GM12878 (cell line): Measurements from ENCODE around the gene KCNK1. TPM values are rescaled to one million over a fixed set of nuclear protein-coding genes. Genes with fewer than 3 reads are reported as not detected.

ENCODE experiments used
- ATAC-seq: fragments of 200-7000 bp; cut with Tn5 transposase; 3 replicates; pipeline ENCODE4 v1.9.1; 2020; ENCODE audit warnings: mild to moderate bottlenecking, moderate library complexity
- BruUV-seq: library from RNA; stranded (reverse); fragments of 400-500 nt; replicated peaks from 2 replicates; lab custom pipeline; 2021; lab: Mats Ljungman, UMichigan
- CTCF ChIA-PET: fragments of 300-600 bp; sonication (Branson Sonifier 250); formaldehyde crosslinking; extraction: SDS; loops from one replicate; lab custom pipeline; 2021; ENCODE audit warnings: inconsistent platforms; lab: Yijun Ruan, JAX
- POLR2A ChIA-PET: fragments of 350-600 bp; formaldehyde crosslinking; extraction: SDS; loops from one replicate; lab custom pipeline; 2021; ENCODE audit warnings: inconsistent platforms; lab: Charles Lee
- RAD21 ChIA-PET: fragments of 300-600 bp; sonication (Branson Sonifier 250); formaldehyde crosslinking; loops from one replicate; lab custom pipeline; 2023; ENCODE audit warnings: antibody characterized with exemption; ENCODE audit not compliant: unreplicated experiment; lab: Charles Lee
- SMC1A ChIA-PET: fragments of 300-600 bp; sonication (Branson Sonifier 250); formaldehyde crosslinking; loops from one replicate; lab custom pipeline; 2023; ENCODE audit not compliant: unreplicated experiment, uncharacterized antibody; lab: Charles Lee
- DNase-seq: peaks from one replicate; pipeline ENCODE4 v3.0.0-alpha.2; 2011; ENCODE audit warnings: low read depth, low spot score
- FAIRE-seq: peaks from 3 replicates; lab custom pipeline; 2011; peaks lifted over from hg19 to GRCh38; lab: Jason Lieb, UNC
- H2AFZ ChIP-seq: 2 replicates; pipeline ENCODE4 v1.6.0; 2011; ENCODE audit warnings: low read depth, low read length, control low read depth; ENCODE audit not compliant: control insufficient read depth
- H3K27ac ChIP-seq: 2 replicates; pipeline ENCODE4 v1.5.1; 2011; ENCODE audit warnings: control low read depth; ENCODE audit not compliant: control insufficient read depth, insufficient read depth
- H3K27me3 ChIP-seq, 2 experiments: replicated peaks in 1 of 2; 2 replicates each; pipeline versions ENCODE4 v1.6.0 to v1.6.1; 2011; ENCODE audit warnings: low read length in 1 of 2; ENCODE audit not compliant: control insufficient read depth in 2 of 2, insufficient read depth in 2 of 2
- H3K36me3 ChIP-seq, 2 experiments: 2 replicates each; pipeline ENCODE4 v1.5.1; 2011; ENCODE audit warnings: low read length in 1 of 2; ENCODE audit not compliant: control insufficient read depth in 2 of 2, insufficient read depth in 2 of 2
- H3K4me1 ChIP-seq: 2 replicates; pipeline ENCODE4 v1.6.1; 2011; ENCODE audit warnings: mild to moderate bottlenecking, low read length, moderate library complexity, mixed read lengths; ENCODE audit not compliant: control insufficient read depth, insufficient read depth
- H3K4me2 ChIP-seq: 2 replicates; pipeline ENCODE4 v1.6.0; 2011; ENCODE audit warnings: control low read depth; ENCODE audit not compliant: control insufficient read depth, insufficient read depth
- H3K4me3 ChIP-seq: fragments of 200-600 bp; sonication (generic); 2 replicates; pipeline ENCODE4 v1.5.1; 2016
- H3K79me2 ChIP-seq: 2 replicates; pipeline ENCODE4 v1.6.0; 2011; ENCODE audit warnings: low read length; ENCODE audit not compliant: control insufficient read depth, insufficient read depth
- H3K9ac ChIP-seq: 2 replicates; pipeline ENCODE4 v1.8.0; 2011; ENCODE audit warnings: low read length, control low read depth, mixed read lengths; ENCODE audit not compliant: control insufficient read depth, insufficient read depth
- H3K9me3 ChIP-seq: replicated peaks from 3 replicates; pipeline ENCODE4 v1.5.1; 2011; ENCODE audit warnings: mild to moderate bottlenecking, low read length; ENCODE audit not compliant: control insufficient read depth, insufficient read depth
- H4K20me1 ChIP-seq: 2 replicates; pipeline ENCODE4 v1.6.0; 2011; ENCODE audit not compliant: control insufficient read depth, insufficient read depth
- TARDBP ChIP-seq: IDR thresholded peaks from 2 replicates; pipeline ENCODE4 v1.6.1; 2016; ENCODE audit warnings: borderline replicate concordance
- WGBS: methylation state at CpG from one replicate; pipeline ENCODE4 v1.1.6; 2016; ENCODE audit warnings: low lambda C conversion rate; ENCODE audit not compliant: insufficient replicate concordance, insufficient coverage; ENCODE audit errors: missing lambda C conversion rate; 5-methylcytosine and 5-hydroxymethylcytosine counted together
- in situ Hi-C: fragments of 300-500 bp; cut with MboI; formaldehyde crosslinking; loops from 9 replicates; pipeline ENCODE4 v1.14.3; 2018; ENCODE audit warnings: mixed read lengths
- intact Hi-C: fragments of 100-400 bp; cut with micrococcal nuclease; formaldehyde crosslinking; loops from one replicate; pipeline ENCODE4 v1.14.2; 2022; ENCODE audit not compliant: unreplicated experiment
- polyA plus RNA-seq, 11 experiments: library from polyadenylated mRNA; depleted of rRNA in 4 of 11; unstranded in 6 of 11; stranded (reverse) in 5 of 11; fragments of >200 nt; fragmentation: Nextera tagmentation in 4 of 11; fragmentation: Illumina TruSeq in 1 of 11; extraction: Ambion mirVana in 4 of 11; extraction: Trizol in 1 of 11; gene quantifications; 1 replicate in 1 of 11; 2 replicates in 10 of 11; pipeline versions ENCODE4 v1.2.1 to v1.2.3, GENCODE V29; 2011 to 2016; ENCODE audit warnings: inconsistent platforms in 2 of 11, missing spikeins in 2 of 11, low read depth in 1 of 11
- total RNA-seq, 4 experiments: library from RNA; depleted of rRNA in 3 of 4; stranded (reverse); fragments of >200 nt in 3 of 4; fragmentation: Illumina TruSeq in 1 of 4; extraction: Trizol in 1 of 4; gene quantifications; 2 replicates each; pipeline versions ENCODE4 v1.2.1 to v1.2.3, GENCODE V29; 2013 to 2021
- TF ChIP-seq, protein P1 (sequence below): fragments of 450-650 bp; IDR thresholded peaks from 2 replicates; pipeline ENCODE4 v1.6.1; 2017; ENCODE audit warnings: mild to moderate bottlenecking, moderate library complexity

KCNK1 gene
- total and polyA plus RNA-seq, 10 of the 15 experiments (the other 5 are each of a cell fraction or from before 2014, with no cell fraction given): 9.4 to 27.6 (median 15.1) TPM

DNA sequence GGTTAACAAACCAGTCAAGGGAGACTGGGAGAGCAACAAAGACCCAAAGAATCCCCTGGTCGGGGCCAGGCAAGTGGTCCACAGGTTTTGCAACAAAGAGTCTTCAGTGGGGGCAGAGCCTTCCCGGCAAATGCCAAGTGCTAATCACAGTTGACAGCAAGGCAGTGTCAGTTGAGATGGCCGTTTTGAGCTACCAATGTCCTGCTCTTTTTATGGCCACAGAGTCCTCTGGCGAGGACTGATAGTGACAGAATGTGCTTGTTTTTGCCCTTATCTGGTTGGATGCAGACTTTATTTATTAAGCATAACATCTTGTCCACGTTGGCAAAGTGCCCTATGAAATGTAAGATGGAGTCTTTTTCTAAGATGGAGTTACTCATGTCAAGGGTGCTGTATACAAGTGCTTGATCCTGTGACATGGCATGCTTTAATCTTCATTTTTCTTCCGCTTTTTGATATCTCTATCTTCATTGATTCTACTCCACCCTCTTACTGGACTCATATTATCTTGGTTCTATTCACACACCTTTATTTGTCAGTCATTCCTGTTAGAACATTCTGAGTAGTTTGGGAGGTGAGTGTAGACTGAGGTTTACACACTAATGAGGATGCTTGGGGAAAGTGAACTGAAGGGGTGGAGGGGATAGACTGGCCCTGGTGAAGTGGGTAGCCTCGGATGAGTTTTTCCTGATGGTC, 51.8 kb downstream of the KCNK1 start:
- no peak for DNase-seq

More for the DNA sequence above, 51.8 kb downstream of the KCNK1 start:
- ChIA-PET CTCF (no interaction called here), SMC1A (interaction anchor here (1.2 to 5.3 kb wide), 8 partner anchors 8 to 225 kb away, joined by 3 to 39 read pairs (median 4); no protein-coding TSS in a partner anchor), POLR2A (interaction anchor here (1.3 kb wide), 2 partner anchors 9 to 35 kb away, joined by 3 to 5 read pairs; no protein-coding TSS in a partner anchor), RAD21 (interaction anchor here (1.5 to 2.2 kb wide), 2 partner anchors 9 to 125 kb away, joined by 3 to 8 read pairs; no protein-coding TSS in a partner anchor)
- no peak for ATAC-seq
- Histone ChIP-seq H3K27me3 (no peaks in the 10 kb centered on the region), H4K20me1 (no peaks in the 10 kb centered on the region), H3K4me2 (no peak overlapping the region), H3K4me3 (no peak overlapping the region), H2AFZ (no peak overlapping the region), H3K9ac (no peak overlapping the region), H3K4me1 (no peaks in the 10 kb centered on the region), H3K9me3 (peaks cover 5% of the 10 kb centered on the region; the same call in 2 of the 3 replicates), H3K79me2 (no peaks in the 10 kb centered on the region), H3K36me3 (peaks cover 0 to 6% of the 10 kb centered on the region in 2 experiments; a peak in 2 of 4 replicates), H3K27ac (no peak overlapping the region)
- in situ Hi-C loops: no loop called here
- no peak for TF ChIP-seq TARDBP
- TF ChIP-seq, protein P1, sequence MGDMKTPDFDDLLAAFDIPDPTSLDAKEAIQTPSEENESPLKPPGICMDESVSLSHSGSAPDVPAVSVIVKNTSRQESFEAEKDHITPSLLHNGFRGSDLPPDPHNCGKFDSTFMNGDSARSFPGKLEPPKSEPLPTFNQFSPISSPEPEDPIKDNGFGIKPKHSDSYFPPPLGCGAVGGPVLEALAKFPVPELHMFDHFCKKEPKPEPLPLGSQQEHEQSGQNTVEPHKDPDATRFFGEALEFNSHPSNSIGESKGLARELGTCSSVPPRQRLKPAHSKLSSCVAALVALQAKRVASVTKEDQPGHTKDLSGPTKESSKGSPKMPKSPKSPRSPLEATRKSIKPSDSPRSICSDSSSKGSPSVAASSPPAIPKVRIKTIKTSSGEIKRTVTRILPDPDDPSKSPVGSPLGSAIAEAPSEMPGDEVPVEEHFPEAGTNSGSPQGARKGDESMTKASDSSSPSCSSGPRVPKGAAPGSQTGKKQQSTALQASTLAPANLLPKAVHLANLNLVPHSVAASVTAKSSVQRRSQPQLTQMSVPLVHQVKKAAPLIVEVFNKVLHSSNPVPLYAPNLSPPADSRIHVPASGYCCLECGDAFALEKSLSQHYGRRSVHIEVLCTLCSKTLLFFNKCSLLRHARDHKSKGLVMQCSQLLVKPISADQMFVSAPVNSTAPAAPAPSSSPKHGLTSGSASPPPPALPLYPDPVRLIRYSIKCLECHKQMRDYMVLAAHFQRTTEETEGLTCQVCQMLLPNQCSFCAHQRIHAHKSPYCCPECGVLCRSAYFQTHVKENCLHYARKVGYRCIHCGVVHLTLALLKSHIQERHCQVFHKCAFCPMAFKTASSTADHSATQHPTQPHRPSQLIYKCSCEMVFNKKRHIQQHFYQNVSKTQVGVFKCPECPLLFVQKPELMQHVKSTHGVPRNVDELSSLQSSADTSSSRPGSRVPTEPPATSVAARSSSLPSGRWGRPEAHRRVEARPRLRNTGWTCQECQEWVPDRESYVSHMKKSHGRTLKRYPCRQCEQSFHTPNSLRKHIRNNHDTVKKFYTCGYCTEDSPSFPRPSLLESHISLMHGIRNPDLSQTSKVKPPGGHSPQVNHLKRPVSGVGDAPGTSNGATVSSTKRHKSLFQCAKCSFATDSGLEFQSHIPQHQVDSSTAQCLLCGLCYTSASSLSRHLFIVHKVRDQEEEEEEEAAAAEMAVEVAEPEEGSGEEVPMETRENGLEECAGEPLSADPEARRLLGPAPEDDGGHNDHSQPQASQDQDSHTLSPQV: peak; percentile 86
- FAIRE-seq: no peak
- intact Hi-C loops: no loop called here
- 48% methylated on average over 7 of the region's 7 CpGs for WGBS
- no TSS peak for BruUV-seq
